LNCaP clone FGC (cell line): ENCODE data around the gene MAGOH.

Experiments
- DNase-seq: peaks from one replicate; pipeline ENCODE4 v3.0.0-alpha.2; 2011; ENCODE audit warnings: low read depth
- H3K4me3 ChIP-seq: 2 replicates; pipeline ENCODE4 v1.5.1; 2011; ENCODE audit warnings: mild to moderate bottlenecking, low read depth, low read length, control low read depth
- TF ChIP-seq, protein P1 (sequence below): IDR thresholded peaks from 2 replicates; pipeline ENCODE4 v1.5.1; 2012; ENCODE audit warnings: mild to moderate bottlenecking; ENCODE audit not compliant: control insufficient read depth, insufficient read depth; ENCODE audit errors: extremely low read depth

MAGOH gene

DNA sequence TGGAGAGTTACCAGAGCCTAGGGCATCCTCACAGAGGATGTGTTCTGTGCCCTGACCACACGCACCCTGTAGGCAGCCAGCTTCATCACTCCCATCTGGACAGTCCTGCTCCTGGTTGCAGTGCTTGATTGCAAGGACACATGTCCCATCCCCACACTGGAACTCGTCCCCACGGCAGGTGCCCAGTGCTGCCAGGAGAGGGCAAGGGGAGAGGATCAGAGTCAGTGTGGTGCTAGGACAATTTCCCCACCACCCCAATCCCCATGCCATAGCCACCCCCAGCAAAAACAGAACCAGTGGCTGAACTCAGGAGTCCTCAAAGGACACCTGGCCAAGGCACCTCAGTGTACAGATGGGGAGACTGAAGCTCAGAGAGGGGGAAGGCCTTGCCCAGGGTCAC, 37.2 kb upstream of the MAGOH start:
- no peak for DNase-seq
- TF ChIP-seq, protein P1, sequence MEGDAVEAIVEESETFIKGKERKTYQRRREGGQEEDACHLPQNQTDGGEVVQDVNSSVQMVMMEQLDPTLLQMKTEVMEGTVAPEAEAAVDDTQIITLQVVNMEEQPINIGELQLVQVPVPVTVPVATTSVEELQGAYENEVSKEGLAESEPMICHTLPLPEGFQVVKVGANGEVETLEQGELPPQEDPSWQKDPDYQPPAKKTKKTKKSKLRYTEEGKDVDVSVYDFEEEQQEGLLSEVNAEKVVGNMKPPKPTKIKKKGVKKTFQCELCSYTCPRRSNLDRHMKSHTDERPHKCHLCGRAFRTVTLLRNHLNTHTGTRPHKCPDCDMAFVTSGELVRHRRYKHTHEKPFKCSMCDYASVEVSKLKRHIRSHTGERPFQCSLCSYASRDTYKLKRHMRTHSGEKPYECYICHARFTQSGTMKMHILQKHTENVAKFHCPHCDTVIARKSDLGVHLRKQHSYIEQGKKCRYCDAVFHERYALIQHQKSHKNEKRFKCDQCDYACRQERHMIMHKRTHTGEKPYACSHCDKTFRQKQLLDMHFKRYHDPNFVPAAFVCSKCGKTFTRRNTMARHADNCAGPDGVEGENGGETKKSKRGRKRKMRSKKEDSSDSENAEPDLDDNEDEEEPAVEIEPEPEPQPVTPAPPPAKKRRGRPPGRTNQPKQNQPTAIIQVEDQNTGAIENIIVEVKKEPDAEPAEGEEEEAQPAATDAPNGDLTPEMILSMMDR = no peak
- no peak overlapping the region for H3K4me3 ChIP-seq

DNA sequence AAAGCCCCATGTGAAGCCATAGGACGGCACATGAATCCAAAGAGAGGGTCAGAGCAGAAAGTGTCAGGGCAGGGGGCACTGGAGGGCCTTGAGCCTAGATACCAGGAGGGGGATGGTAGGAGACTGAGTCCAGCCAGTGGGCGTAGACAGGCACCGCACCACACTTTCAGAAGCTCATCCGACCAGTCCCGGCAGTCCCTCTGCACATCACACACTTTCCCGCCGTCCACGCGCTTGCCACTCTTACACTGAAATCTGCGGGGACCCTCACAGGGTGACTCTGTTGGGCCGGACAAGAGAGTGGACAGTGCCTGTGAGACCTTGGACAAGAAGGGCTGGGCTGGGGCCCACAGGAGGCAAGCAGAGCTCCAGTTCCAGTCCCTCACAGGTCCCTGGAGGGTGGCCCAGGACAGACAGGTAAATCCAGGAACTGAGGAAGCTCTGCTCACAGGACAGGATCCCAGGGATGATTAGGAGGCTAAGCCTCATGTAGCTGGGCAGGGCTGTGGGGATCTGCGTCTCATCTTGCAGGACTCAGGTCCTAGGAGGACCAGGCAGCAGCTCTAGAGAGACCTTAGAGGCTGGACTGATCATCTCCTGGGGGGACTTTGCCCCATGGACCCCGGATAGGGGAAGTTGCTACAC, 36.3 kb upstream of the MAGOH start:
- TF ChIP-seq, protein P1 = no peak
- no peak overlapping the region for H3K4me3 ChIP-seq
- DNase-seq = no peak

DNA sequence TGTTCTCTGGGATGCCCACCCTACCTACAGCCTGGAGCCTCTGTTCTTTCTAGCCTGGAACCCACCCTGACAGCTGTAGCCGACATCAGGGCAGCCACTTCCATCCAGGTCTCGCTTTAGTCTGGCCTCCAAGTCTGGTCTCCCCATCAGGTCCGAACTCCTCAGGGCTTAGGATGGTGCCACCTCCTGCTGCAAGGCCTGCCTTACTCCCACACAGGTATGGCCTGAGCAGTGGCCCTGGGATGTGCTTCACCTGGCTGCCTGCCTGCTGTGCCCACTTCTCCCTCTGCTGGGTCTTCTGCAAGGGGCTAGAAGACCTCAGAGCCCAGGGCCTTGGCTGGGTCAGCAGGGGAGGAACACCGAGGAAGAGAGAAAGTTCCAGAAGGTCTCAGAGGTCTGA, 35.7 kb upstream of the MAGOH start:
- no peak overlapping the region for H3K4me3 ChIP-seq
- DNase-seq = no peak
- TF ChIP-seq, protein P1 = no peak

DNA sequence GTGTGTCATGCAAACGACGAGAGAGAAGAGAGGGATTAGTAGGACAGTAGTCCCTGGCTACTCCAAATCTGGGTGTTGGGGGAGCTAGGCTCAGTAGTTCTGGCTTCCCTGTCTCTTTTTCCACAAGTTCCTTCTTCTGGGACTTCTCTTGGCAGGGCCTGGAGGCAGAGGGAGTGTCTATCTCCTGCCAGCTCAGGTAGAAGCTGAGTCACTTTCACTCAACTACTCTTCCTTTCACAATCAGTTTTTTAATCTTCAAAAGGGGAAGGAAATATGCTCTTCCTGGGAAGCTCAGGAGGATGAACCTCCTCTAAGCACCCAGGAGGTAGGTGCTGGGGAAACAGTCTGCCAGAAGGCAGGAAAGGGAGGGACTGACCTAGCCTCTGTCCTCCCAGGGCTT, 35.2 kb upstream of the MAGOH start:
- no peak for DNase-seq
- no peak overlapping the region for H3K4me3 ChIP-seq
- TF ChIP-seq, protein P1 = no peak

DNA sequence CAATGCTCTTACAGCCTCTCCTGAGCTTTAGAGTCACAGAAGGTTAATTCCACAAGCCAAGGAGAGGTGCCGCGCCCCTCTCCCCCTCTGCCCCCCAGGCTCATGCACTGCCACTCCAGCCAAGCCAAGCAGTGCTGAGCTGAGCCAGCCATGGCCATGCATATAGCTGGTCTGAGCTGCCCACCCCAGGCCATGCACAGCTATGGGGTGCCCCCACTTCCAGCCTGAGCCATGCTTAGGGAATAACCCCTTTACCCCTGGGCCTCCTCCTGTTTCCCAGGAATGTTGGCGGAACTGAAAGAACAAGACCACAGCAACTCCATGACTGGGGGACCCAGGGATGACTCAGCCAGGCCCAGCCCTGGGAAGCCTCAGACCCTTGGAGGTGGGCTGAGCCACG, 34.0 kb upstream of the MAGOH start:
- TF ChIP-seq, protein P1 = no peak
- no peak for DNase-seq
- H3K4me3 ChIP-seq = no peak overlapping the region

DNA sequence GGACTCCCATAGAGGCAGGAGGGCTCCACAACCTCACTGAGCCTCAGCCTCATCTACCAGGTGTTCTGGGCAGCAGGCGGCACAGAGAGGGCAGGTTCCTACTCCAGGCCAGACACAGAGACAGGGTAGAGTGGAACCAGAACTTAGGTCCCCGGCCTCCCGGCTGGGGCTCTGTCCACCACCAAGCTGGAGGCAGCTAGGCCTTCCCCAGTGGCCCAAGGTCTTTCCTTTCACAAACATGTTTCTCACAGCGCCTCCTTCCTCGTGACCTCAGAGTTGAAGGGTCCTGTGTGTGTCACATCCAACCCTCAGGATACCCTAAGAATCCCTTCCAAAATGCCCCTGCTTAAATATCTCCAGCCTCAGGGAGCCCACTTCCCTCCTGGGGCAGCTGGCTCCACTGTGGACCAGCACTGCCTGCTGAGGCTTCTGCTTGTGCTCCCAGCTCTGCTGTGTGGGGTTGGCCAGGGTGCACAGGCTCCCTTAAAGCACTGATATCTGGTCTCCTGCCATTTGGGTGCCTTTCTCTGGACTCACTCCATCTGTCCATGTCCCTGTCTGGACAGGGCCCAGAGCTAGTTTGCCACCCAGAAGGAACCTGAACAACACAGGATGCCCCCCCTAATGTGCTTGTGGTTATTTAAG, 33.2 kb upstream of the MAGOH start:
- DNase-seq = no peak
- TF ChIP-seq, protein P1 = no peak
- no peak overlapping the region for H3K4me3 ChIP-seq

DNA sequence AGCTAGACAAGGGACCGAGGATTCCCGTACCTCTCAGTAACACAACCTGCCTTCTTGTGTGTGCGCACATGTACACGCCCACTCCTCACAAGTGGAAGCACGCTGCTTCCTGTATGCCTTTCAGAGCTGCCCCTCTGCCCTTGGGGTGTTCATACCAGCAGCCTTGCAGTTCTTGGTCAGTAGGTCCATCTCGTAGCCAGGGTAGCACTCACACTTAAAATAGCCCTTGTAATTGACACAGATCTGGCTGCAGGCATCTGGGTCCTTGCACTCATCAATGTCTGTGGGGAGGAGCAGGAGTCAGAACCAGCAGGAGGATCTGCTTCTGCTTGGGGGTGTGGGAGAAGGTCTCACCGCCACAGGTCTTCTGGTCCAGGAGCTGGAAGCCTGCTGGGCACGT, 32.6 kb upstream of the MAGOH start:
- H3K4me3 ChIP-seq = no peak overlapping the region
- TF ChIP-seq, protein P1 = no peak
- no peak for DNase-seq
